DND-41 (cell line): ENCODE results near the gene CKAP2L.

Experiments used
- EZH2 ChIP-seq: IDR thresholded peaks from 3 replicates; pipeline ENCODE4 v1.6.1; 2012; ENCODE audit warnings: borderline replicate concordance, low read depth, mild to moderate bottlenecking, moderate library complexity, low read length, inconsistent platforms; ENCODE audit not compliant: severe bottlenecking
- TF ChIP-seq, protein P1 (sequence below): IDR thresholded peaks from 2 replicates; pipeline ENCODE4 v1.5.1; 2012; ENCODE audit warnings: borderline replicate concordance, low read length, moderate library complexity, mild to moderate bottlenecking; ENCODE audit not compliant: poor library complexity, severe bottlenecking; ENCODE audit errors: extremely low read depth

DNA sequence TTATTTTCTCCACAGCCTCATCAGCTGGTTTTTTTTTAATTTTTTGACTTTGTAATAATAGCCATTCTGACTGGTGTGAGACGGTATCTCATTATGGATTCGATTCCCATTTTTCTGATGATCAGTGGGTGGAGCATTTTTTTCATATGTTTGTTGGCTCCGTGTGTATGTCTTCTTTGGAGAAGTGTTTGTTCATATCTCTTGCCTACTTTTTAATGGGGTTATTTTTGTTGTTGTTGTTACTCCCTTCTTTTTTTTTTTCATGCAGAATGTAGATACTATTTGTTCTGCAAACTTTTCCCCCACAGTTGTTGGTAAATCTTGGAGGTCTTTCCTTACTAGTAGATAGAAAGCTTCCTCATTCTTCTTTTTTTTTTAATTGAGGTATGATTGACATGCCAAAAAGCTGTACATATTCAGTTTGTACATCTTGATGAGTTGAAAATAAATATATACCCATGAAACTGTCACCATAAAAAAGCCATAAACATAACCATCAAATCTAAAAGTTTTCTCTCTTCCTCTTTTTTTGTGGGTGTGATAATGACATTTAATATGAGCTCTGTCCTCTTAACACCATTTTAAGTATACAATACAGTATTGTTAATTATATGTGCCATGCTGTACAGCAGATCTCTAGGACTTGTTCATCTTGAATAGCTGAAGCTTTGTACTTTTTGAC is 65.4 kb downstream of the CKAP2L start:
- TF ChIP-seq, protein P1, sequence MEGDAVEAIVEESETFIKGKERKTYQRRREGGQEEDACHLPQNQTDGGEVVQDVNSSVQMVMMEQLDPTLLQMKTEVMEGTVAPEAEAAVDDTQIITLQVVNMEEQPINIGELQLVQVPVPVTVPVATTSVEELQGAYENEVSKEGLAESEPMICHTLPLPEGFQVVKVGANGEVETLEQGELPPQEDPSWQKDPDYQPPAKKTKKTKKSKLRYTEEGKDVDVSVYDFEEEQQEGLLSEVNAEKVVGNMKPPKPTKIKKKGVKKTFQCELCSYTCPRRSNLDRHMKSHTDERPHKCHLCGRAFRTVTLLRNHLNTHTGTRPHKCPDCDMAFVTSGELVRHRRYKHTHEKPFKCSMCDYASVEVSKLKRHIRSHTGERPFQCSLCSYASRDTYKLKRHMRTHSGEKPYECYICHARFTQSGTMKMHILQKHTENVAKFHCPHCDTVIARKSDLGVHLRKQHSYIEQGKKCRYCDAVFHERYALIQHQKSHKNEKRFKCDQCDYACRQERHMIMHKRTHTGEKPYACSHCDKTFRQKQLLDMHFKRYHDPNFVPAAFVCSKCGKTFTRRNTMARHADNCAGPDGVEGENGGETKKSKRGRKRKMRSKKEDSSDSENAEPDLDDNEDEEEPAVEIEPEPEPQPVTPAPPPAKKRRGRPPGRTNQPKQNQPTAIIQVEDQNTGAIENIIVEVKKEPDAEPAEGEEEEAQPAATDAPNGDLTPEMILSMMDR = no peak
- no peak for TF ChIP-seq EZH2
